Measurements from ENCODE around the gene SGCD.

DNA sequence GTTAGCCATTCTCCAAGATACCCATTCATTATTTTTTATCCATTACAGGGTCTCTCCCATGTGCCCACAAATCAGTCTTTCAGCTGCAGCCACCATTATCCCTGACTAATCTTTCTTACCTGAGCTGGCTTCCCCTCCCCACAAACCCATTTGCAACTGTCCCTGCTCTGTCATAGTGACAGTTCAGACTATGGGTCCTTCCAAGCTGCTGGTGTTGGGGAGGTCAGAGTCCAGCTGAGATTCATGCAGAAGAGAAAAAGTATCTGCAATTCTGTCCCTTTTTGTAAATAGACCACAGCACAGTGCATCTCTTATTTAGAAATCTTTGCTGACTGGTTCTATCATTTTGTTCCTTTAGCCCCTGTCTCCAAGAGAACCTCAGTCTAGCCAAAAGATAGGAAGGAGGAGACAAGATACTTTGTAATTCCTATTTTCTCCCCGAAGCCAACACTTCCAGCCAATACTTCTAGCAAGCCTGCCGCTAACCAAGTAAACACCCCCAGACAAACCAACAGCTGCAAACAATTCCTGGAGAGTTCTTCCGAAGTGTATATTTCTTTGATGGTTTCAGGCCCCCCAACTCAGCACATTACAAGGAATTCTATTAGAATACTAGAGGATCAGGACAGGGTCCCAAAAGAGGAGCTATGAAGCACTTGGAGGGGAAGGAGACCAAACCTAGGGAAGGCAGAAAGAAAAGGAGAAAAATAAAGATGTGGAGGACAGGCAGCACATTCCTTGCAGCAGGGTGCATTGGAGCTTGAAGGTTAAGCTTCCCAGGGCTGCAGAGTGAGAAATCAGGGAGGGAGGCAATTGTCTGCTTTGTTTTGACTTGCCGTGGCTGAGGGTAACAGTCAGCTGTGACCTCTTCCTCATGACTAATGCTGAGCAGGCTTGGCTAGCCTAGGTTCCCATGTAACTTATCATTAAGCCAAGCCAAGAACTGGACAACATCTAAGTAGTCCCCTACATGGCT, 148.5 kb downstream of the SGCD start:
- TF ChIP-seq, protein P1, sequence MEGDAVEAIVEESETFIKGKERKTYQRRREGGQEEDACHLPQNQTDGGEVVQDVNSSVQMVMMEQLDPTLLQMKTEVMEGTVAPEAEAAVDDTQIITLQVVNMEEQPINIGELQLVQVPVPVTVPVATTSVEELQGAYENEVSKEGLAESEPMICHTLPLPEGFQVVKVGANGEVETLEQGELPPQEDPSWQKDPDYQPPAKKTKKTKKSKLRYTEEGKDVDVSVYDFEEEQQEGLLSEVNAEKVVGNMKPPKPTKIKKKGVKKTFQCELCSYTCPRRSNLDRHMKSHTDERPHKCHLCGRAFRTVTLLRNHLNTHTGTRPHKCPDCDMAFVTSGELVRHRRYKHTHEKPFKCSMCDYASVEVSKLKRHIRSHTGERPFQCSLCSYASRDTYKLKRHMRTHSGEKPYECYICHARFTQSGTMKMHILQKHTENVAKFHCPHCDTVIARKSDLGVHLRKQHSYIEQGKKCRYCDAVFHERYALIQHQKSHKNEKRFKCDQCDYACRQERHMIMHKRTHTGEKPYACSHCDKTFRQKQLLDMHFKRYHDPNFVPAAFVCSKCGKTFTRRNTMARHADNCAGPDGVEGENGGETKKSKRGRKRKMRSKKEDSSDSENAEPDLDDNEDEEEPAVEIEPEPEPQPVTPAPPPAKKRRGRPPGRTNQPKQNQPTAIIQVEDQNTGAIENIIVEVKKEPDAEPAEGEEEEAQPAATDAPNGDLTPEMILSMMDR (optimal IDR thresholded peaks at IDR 0.05 in 1 of 3, IDR thresholded peaks at IDR 0.05 in 1 of 3, conservative IDR thresholded peaks at IDR 0.05 in 1 of 3; ENCODE audit: extremely low read depth in 1 of 3, insufficient read depth in 2 of 3, low read length in 3 of 3) = no peak
- TF ChIP-seq EZH2 (IDR thresholded peaks at IDR 0.05; ENCODE audit: low read length) = no peak
